ENCODE results near the gene PLOD3.

- TF ChIP-seq, protein P1, sequence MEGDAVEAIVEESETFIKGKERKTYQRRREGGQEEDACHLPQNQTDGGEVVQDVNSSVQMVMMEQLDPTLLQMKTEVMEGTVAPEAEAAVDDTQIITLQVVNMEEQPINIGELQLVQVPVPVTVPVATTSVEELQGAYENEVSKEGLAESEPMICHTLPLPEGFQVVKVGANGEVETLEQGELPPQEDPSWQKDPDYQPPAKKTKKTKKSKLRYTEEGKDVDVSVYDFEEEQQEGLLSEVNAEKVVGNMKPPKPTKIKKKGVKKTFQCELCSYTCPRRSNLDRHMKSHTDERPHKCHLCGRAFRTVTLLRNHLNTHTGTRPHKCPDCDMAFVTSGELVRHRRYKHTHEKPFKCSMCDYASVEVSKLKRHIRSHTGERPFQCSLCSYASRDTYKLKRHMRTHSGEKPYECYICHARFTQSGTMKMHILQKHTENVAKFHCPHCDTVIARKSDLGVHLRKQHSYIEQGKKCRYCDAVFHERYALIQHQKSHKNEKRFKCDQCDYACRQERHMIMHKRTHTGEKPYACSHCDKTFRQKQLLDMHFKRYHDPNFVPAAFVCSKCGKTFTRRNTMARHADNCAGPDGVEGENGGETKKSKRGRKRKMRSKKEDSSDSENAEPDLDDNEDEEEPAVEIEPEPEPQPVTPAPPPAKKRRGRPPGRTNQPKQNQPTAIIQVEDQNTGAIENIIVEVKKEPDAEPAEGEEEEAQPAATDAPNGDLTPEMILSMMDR (IDR thresholded peaks at IDR 0.05; ENCODE audit: low read length) = no peak
- no peak for TF ChIP-seq EZH2 (IDR thresholded peaks at IDR 0.05; ENCODE audit: borderline replicate concordance, low read length)
These were observed 1.2 kb downstream of the PLOD3 start for GRCh38 chr7:101216001-101216859.
